Cardiac muscle cell (in vitro differentiated cells and primary cell): ENCODE results near the gene ITIH1. TPM values are rescaled to one million over a fixed set of nuclear protein-coding genes. Genes with fewer than 3 reads are reported as not detected.
A peak's percentile ranks its signal among the peaks of the same experiment; 100 is the strongest.

ENCODE experiments used
- DNase-seq, 2 donors: peaks; one replicate each; pipeline versions ENCODE4 v3.0.0 to v3.0.0-alpha.2; 2010 to 2017; ENCODE audit warnings: low read depth in 1 of 2, low spot score in 1 of 2
- H3K27ac ChIP-seq: fragments of 200-600 bp; sonication (generic); 2 replicates; pipeline ENCODE4 v1.5.1; 2016
- H3K27me3 ChIP-seq: fragments of 200-600 bp; sonication (generic); 2 replicates; pipeline ENCODE4 v1.6.0; 2016; ENCODE audit warnings: control low read depth
- H3K36me3 ChIP-seq: fragments of 200-600 bp; sonication (generic); 2 replicates; pipeline ENCODE4 v1.5.1; 2016; ENCODE audit warnings: control low read depth
- H3K4me1 ChIP-seq: fragments of 200-600 bp; sonication (generic); 2 replicates; pipeline ENCODE4 v1.8.1; 2017; ENCODE audit warnings: low read depth, mild to moderate bottlenecking, mixed run types
- H3K4me3 ChIP-seq: fragments of 200-600 bp; sonication (generic); 2 replicates; pipeline ENCODE4 v1.5.1; 2016; ENCODE audit warnings: mild to moderate bottlenecking
- H3K9me3 ChIP-seq: fragments of 200-600 bp; sonication (generic); 2 replicates; pipeline ENCODE4 v1.5.1; 2017; ENCODE audit warnings: low read depth, mild to moderate bottlenecking, control low read depth
- CTCF ChIP-seq: IDR thresholded peaks from 2 replicates; pipeline ENCODE4 v1.5.1; 2012; ENCODE audit warnings: low read depth, mild to moderate bottlenecking, low read length
- polyA plus RNA-seq: library from polyadenylated mRNA; unstranded; fragments of >200 nt; fragmentation: Nextera tagmentation; extraction: Ambion mirVana; gene quantifications from 2 replicates; pipeline ENCODE4 v1.2.1, GENCODE V29; 2016
- total RNA-seq: library from RNA; depleted of rRNA; stranded (reverse); fragments of >200 nt; gene quantifications from 2 replicates; pipeline ENCODE4 v1.2.3, GENCODE V29; 2016

Gene ITIH1
- total and polyA plus RNA-seq, 2 experiments from 2014 or later: 0.20 TPM; not detected in 1

- Histone ChIP-seq H3K4me1 (no peaks in the 10 kb centered on the region), H3K27ac (no peak overlapping the region), H3K9me3 (no peaks in the 10 kb centered on the region), H3K36me3 (no peaks in the 10 kb centered on the region), H3K4me3 (no peak overlapping the region), H3K27me3 (no peaks in the 10 kb centered on the region)
- no peak for DNase-seq
- no peak for TF ChIP-seq CTCF
These were observed 16.6 kb downstream of the ITIH1 start for GRCh38 chr3:52793702-52794611.

GRCh38 chr3:52794612-52795099 lies 17.3 kb downstream of the ITIH1 start, which contains the start of gene ITIH3:
ITIH3 (plus strand) TSS chr3:52794796; CDS start chr3:52794804, 8 bp downstream.
- Histone ChIP-seq H3K4me1 (no peaks in the 10 kb centered on the region), H3K4me3 (no peak within 1 kb of the TSS), H3K27ac (no peak within 1 kb of the TSS), H3K36me3 (no peaks in the 10 kb centered on the region), H3K9me3 (no peaks in the 10 kb centered on the region), H3K27me3 (no peaks in the 10 kb centered on the region)
- no peak for TF ChIP-seq CTCF
- DNase-seq: peak in 1 of 2 donors; percentile 7

GRCh38 chr3:52795298-52795900 lies 18.0 kb downstream of the ITIH1 start:
- no peak for TF ChIP-seq CTCF
- no peaks in the 10 kb centered on the region for H3K36me3 ChIP-seq
- H3K27me3 ChIP-seq: no peaks in the 10 kb centered on the region
- DNase-seq: no peak
- no peak overlapping the region for H3K4me3 ChIP-seq
- no peaks in the 10 kb centered on the region for H3K9me3 ChIP-seq
- H3K4me1 ChIP-seq: no peaks in the 10 kb centered on the region
- no peak overlapping the region for H3K27ac ChIP-seq

GRCh38 chr3:52796411-52796810 lies 19.0 kb downstream of the ITIH1 start:
- no peaks in the 10 kb centered on the region for H3K36me3 ChIP-seq
- no peak for TF ChIP-seq CTCF
- H3K27ac ChIP-seq: no peak overlapping the region
- no peaks in the 10 kb centered on the region for H3K4me1 ChIP-seq
- H3K4me3 ChIP-seq: no peak overlapping the region
- no peaks in the 10 kb centered on the region for H3K9me3 ChIP-seq
- DNase-seq: no peak
- H3K27me3 ChIP-seq: no peaks in the 10 kb centered on the region

GRCh38 chr3:52798376-52798977 lies 21.1 kb downstream of the ITIH1 start:
- no peaks in the 10 kb centered on the region for H3K27me3 ChIP-seq
- no peaks in the 10 kb centered on the region for H3K9me3 ChIP-seq
- no peak for TF ChIP-seq CTCF
- H3K27ac ChIP-seq: no peak overlapping the region
- no peak overlapping the region for H3K4me3 ChIP-seq
- H3K36me3 ChIP-seq: no peaks in the 10 kb centered on the region
- H3K4me1 ChIP-seq: no peaks in the 10 kb centered on the region
- peak in 1 of 2 donors; percentile 32 for DNase-seq
